ENCODE measurements around the gene SPZ1. TPM values are rescaled to one million over a fixed set of nuclear protein-coding genes. Genes with fewer than 3 reads are reported as not detected.

SPZ1 gene
- total RNA-seq, 2 donors from 2014 or later, result not detected

Other genes with a start within 250 kb of the SPZ1 start
- gene SERINC5, start 64.0 kb upstream of the SPZ1 start, total RNA-seq, result 10 to 100 TPM; 14.3 to 14.9 TPM
- gene ZFYVE16, start 88.1 kb downstream of the SPZ1 start, total RNA-seq, result 10 to 100 TPM; 37.7 to 45.5 TPM
- gene FAM151B, start 168.1 kb downstream of the SPZ1 start, total RNA-seq, result 1 to 10 TPM; 2.5 to 2.9 TPM